ENCODE data around the gene VWA1.

DNA sequence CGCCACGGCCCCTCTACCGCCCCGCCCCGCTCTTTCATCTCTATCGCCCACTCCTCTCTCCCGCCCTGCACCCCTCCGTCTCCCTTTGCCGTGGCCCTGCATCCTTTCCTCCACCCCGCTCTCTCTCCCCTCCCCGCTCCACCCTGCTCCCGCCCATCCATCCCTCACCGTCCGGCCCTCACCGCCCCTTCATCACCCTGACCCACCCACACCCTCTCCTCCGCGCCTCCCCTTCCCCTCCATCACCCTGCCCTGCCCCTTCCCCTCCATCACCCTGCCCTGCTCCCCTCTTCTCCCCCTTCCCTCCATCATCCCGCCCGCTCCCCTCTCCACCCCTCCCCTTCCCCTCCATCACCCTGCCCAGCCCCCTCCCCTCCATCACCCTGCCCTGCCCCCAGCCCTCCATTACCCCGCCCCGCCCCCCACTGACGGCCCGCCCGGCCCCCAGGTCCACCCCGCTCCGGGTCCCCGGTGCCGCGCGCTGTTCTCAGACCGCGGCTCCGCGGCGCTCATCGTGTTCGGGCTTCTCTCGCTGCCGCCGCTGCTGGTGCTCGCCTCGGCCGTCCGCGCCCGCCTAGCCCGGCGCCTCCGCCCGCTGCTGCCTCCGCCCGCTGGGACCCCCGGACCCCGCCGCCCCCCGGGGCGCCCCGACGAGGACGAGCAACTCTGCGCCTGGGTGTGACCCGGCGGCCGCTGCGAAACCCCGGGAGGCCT is 8.2 kb upstream of the VWA1 start:
- no peak for TF ChIP-seq SREBF2 (IDR thresholded peaks at IDR 0.05; ENCODE audit: low read length)
- TF ChIP-seq, protein P1, sequence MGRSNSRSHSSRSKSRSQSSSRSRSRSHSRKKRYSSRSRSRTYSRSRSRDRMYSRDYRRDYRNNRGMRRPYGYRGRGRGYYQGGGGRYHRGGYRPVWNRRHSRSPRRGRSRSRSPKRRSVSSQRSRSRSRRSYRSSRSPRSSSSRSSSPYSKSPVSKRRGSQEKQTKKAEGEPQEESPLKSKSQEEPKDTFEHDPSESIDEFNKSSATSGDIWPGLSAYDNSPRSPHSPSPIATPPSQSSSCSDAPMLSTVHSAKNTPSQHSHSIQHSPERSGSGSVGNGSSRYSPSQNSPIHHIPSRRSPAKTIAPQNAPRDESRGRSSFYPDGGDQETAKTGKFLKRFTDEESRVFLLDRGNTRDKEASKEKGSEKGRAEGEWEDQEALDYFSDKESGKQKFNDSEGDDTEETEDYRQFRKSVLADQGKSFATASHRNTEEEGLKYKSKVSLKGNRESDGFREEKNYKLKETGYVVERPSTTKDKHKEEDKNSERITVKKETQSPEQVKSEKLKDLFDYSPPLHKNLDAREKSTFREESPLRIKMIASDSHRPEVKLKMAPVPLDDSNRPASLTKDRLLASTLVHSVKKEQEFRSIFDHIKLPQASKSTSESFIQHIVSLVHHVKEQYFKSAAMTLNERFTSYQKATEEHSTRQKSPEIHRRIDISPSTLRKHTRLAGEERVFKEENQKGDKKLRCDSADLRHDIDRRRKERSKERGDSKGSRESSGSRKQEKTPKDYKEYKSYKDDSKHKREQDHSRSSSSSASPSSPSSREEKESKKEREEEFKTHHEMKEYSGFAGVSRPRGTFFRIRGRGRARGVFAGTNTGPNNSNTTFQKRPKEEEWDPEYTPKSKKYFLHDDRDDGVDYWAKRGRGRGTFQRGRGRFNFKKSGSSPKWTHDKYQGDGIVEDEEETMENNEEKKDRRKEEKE (IDR thresholded peaks at IDR 0.05) = no peak
- TF ChIP-seq EP300 (IDR thresholded peaks at IDR 0.05; ENCODE audit: borderline replicate concordance in 1 of 2, control insufficient read depth in 1 of 2, low read depth in 2 of 2, low read length in 2 of 2) = no peak
- TF ChIP-seq CHD4 (IDR thresholded peaks at IDR 0.05) = no peak
- TF ChIP-seq, protein P2, sequence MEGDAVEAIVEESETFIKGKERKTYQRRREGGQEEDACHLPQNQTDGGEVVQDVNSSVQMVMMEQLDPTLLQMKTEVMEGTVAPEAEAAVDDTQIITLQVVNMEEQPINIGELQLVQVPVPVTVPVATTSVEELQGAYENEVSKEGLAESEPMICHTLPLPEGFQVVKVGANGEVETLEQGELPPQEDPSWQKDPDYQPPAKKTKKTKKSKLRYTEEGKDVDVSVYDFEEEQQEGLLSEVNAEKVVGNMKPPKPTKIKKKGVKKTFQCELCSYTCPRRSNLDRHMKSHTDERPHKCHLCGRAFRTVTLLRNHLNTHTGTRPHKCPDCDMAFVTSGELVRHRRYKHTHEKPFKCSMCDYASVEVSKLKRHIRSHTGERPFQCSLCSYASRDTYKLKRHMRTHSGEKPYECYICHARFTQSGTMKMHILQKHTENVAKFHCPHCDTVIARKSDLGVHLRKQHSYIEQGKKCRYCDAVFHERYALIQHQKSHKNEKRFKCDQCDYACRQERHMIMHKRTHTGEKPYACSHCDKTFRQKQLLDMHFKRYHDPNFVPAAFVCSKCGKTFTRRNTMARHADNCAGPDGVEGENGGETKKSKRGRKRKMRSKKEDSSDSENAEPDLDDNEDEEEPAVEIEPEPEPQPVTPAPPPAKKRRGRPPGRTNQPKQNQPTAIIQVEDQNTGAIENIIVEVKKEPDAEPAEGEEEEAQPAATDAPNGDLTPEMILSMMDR (IDR thresholded peaks at IDR 0.05 in 2 of 3, conservative IDR thresholded peaks at IDR 0.05 in 1 of 3; ENCODE audit: control insufficient read depth in 2 of 3, extremely low read depth in 1 of 3, insufficient read depth in 1 of 3, low read depth in 3 of 3, low read length in 3 of 3) = no peak
- TF ChIP-seq CEBPB (IDR thresholded peaks at IDR 0.05; ENCODE audit: borderline replicate concordance in 1 of 2, low read depth in 2 of 2, low read length in 2 of 2) = no peak
- no peak for TF ChIP-seq NBN (IDR thresholded peaks at IDR 0.05)
- TF ChIP-seq NR2C2 (IDR thresholded peaks at IDR 0.05; ENCODE audit: borderline replicate concordance, control insufficient read depth, insufficient read length, low read depth) = no peak
- no peak for TF ChIP-seq NR2C1 (IDR thresholded peaks at IDR 0.05)
- no peak for TF ChIP-seq HDAC2 (IDR thresholded peaks at IDR 0.05)
- TF ChIP-seq ZZZ3 (IDR thresholded peaks at IDR 0.05; ENCODE audit: control insufficient read depth, insufficient read length, low read depth) = no peak
- no peak for TF ChIP-seq POLR2A (IDR thresholded peaks at IDR 0.05; ENCODE audit: low read depth, low read length)
